Measurements from ENCODE around the gene KRT6A.
A peak's percentile ranks its signal among the peaks of the same experiment; 100 is the strongest.

KRT6A gene

GRCh38 chr12:52525661-52526499 is 32.8 kb upstream of the KRT6A start:
- no peak overlapping the region for H2AFZ ChIP-seq (ENCODE audit: low read length)
- no peaks in the 10 kb centered on the region for H3K9me3 ChIP-seq (ENCODE audit: insufficient read depth, low read depth, low read length)
- no peaks in the 10 kb centered on the region for H3K36me3 ChIP-seq (ENCODE audit: insufficient read depth, low read length)
- H3K9ac ChIP-seq (ENCODE audit: low read depth, low read length, poor library complexity, severe bottlenecking) = no peak overlapping the region
- peak overlapping the region; percentile 14 for H3K4me2 ChIP-seq (ENCODE audit: low read depth, low read length, poor library complexity, severe bottlenecking)
- H4K20me1 ChIP-seq (ENCODE audit: insufficient read depth, low read length, poor library complexity, severe bottlenecking) = no peaks in the 10 kb centered on the region
- no peaks in the 10 kb centered on the region for H3K79me2 ChIP-seq (ENCODE audit: insufficient read depth, low read length)
- no peaks in the 10 kb centered on the region for H3K27me3 ChIP-seq (ENCODE audit: insufficient read depth, low read length, poor library complexity, severe bottlenecking)
- no peaks in the 10 kb centered on the region for H3F3A ChIP-seq (ENCODE audit: low read depth)
- peaks cover 7% of the 10 kb centered on the region for H3K4me1 ChIP-seq (ENCODE audit: insufficient read depth, low read length, poor library complexity, severe bottlenecking)
- TF ChIP-seq CTCF (conservative IDR thresholded peaks at IDR 0.05; ENCODE audit: low read length) (no peak), EZH2phosphoT487 (IDR thresholded peaks at IDR 0.05; ENCODE audit: borderline replicate concordance) (no peak)
- H3K9me2 ChIP-seq (replicated peaks; ENCODE audit: low read depth, low read length) = no peaks in the 10 kb centered on the region
- no peak overlapping the region for H3K4me3 ChIP-seq (ENCODE audit: low read length, poor library complexity, severe bottlenecking)

GRCh38 chr12:52524898-52525591 is 32.0 kb upstream of the KRT6A start:
- Histone ChIP-seq H3K79me2 (ENCODE audit: insufficient read depth, low read length) (no peaks in the 10 kb centered on the region), H3K4me2 (ENCODE audit: low read depth, low read length, poor library complexity, severe bottlenecking) (no peak overlapping the region), H3K36me3 (ENCODE audit: insufficient read depth, low read length) (no peaks in the 10 kb centered on the region), H3K27me3 (ENCODE audit: insufficient read depth, low read length, poor library complexity, severe bottlenecking) (no peaks in the 10 kb centered on the region), H3K9me2 (replicated peaks; ENCODE audit: low read depth, low read length) (no peaks in the 10 kb centered on the region), H3K4me1 (ENCODE audit: insufficient read depth, low read length, poor library complexity, severe bottlenecking) (peaks cover 7% of the 10 kb centered on the region), H3K9me3 (ENCODE audit: insufficient read depth, low read depth, low read length) (no peaks in the 10 kb centered on the region), H3K9ac (ENCODE audit: low read depth, low read length, poor library complexity, severe bottlenecking) (no peak overlapping the region), H3F3A (ENCODE audit: low read depth) (no peaks in the 10 kb centered on the region), H4K20me1 (ENCODE audit: insufficient read depth, low read length, poor library complexity, severe bottlenecking) (no peaks in the 10 kb centered on the region), H3K4me3 (ENCODE audit: low read length, poor library complexity, severe bottlenecking) (no peak overlapping the region), H2AFZ (ENCODE audit: low read length) (no peak overlapping the region)
- TF ChIP-seq CTCF (conservative IDR thresholded peaks at IDR 0.05; ENCODE audit: low read length) (no peak), EZH2phosphoT487 (IDR thresholded peaks at IDR 0.05; ENCODE audit: borderline replicate concordance) (no peak)

GRCh38 chr12:52524241-52524897 is 31.3 kb upstream of the KRT6A start:
- H3K9ac ChIP-seq (ENCODE audit: low read depth, low read length, poor library complexity, severe bottlenecking) = no peak overlapping the region
- H3K4me2 ChIP-seq (ENCODE audit: low read depth, low read length, poor library complexity, severe bottlenecking) = no peak overlapping the region
- no peaks in the 10 kb centered on the region for H4K20me1 ChIP-seq (ENCODE audit: insufficient read depth, low read length, poor library complexity, severe bottlenecking)
- H3K36me3 ChIP-seq (ENCODE audit: insufficient read depth, low read length) = no peaks in the 10 kb centered on the region
- no peaks in the 10 kb centered on the region for H3K9me2 ChIP-seq (replicated peaks; ENCODE audit: low read depth, low read length)
- no peaks in the 10 kb centered on the region for H3K27me3 ChIP-seq (ENCODE audit: insufficient read depth, low read length, poor library complexity, severe bottlenecking)
- no peaks in the 10 kb centered on the region for H3F3A ChIP-seq (ENCODE audit: low read depth)
- H3K79me2 ChIP-seq (ENCODE audit: insufficient read depth, low read length) = no peaks in the 10 kb centered on the region
- peaks cover 7% of the 10 kb centered on the region for H3K4me1 ChIP-seq (ENCODE audit: insufficient read depth, low read length, poor library complexity, severe bottlenecking)
- H3K9me3 ChIP-seq (ENCODE audit: insufficient read depth, low read depth, low read length) = no peaks in the 10 kb centered on the region
- H3K4me3 ChIP-seq (ENCODE audit: low read length, poor library complexity, severe bottlenecking) = no peak overlapping the region
- TF ChIP-seq EZH2phosphoT487 (IDR thresholded peaks at IDR 0.05; ENCODE audit: borderline replicate concordance) (no peak), CTCF (conservative IDR thresholded peaks at IDR 0.05; ENCODE audit: low read length) (no peak)
- H2AFZ ChIP-seq (ENCODE audit: low read length) = no peak overlapping the region
